ENCODE measurements around the gene CNPY1. TPM values are rescaled to one million over a fixed set of nuclear protein-coding genes. Genes with fewer than 3 reads are reported as not detected.

CNPY1 gene
- total RNA-seq, 1 experiment from 2014 or later, result not detected

DNA sequence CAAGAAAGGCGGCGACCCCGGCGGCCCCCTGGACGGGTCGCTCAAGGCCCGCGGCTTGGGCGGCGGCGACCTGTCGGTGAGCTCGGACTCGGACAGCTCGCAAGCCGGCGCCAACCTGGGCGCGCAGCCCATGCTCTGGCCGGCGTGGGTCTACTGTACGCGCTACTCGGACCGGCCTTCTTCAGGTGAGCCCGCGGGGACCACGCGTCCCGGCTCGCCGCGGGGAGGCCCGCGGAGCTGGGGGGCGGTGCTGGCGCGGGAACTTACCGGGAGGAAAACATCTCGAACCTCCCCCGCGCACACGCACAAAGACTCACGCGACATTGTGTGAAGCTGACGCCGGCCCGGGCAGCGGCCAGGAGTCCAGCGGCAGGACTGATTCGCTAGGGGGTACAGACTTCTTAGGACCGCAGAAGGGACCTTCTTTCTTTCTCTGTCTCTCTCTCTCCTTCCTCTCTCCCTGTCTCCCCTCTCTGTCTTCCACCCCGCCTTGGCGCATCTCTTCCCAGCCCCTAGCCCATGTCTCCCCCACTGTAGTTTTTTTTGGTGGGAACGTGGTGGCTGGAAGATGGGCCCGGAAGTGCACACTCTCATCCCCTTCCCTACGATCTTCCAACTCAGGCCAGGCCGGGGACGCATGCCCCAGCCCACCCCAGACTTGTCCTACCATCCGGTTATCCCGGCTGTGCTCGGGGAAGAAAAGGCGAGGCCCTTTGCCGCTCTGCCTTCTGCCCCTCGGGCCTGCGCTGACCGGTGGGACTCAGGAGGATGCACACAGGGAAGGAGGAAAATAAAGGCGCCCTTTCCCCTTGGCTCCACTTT, 87.3 kb downstream of the CNPY1 start:
- Histone ChIP-seq H3K4me1 (ENCODE audit: control insufficient read depth, insufficient read depth, low read length) (no peaks in the 10 kb centered on the region), H3K36me3 (ENCODE audit: control insufficient read depth, insufficient read depth, low read length) (no peaks in the 10 kb centered on the region), H3K27ac (ENCODE audit: low read length) (no peak overlapping the region), H3K4me3 (ENCODE audit: low read depth in 2 of 2, low read length in 2 of 2) (peak overlapping the region; percentile 42 to 49), H3K9me3 (ENCODE audit: control insufficient read depth, insufficient read depth, low read depth, low read length) (no peaks in the 10 kb centered on the region), H3K27me3 (ENCODE audit: control insufficient read depth, insufficient read depth, low read length) (peaks cover 6% of the 10 kb centered on the region)
- DNase-seq (ENCODE audit: low read depth, low spot score) (no peak), ATAC-seq (peak; percentile 3; the same call in 1 of the 2 replicates)
- POLR2A ChIA-PET, result no interaction called here
- no TSS peak for BruUV-seq (replicated peaks)
- intact Hi-C loops (cut with micrococcal nuclease; ENCODE audit: unreplicated experiment), result no loop called here
- in situ Hi-C loops (cut with HindIII; ENCODE audit: low pct_unique_long_range_greater_than_20kb, low sequenced_read_pairs), result no loop called here
- TF ChIP-seq TCF7L2 (IDR thresholded peaks at IDR 0.05; ENCODE audit: low read depth, low read length) (no peak), POLR2AphosphoS5 (IDR thresholded peaks at IDR 0.05; ENCODE audit: low read depth, low read length) (no peak), CTCF (IDR thresholded peaks at IDR 0.05) (no peak), SIN3A (IDR thresholded peaks at IDR 0.05; ENCODE audit: borderline replicate concordance, insufficient read depth, low read depth, low read length) (no peak), REST (IDR thresholded peaks at IDR 0.05; ENCODE audit: insufficient read depth in 1 of 2, low read depth in 2 of 2, low read length in 1 of 2) (no peak)
- CTCF ChIA-PET, result no interaction called here

- Histone ChIP-seq H3K4me1 (ENCODE audit: control insufficient read depth, insufficient read depth, low read length) (no peaks in the 10 kb centered on the region), H3K27me3 (ENCODE audit: control insufficient read depth, insufficient read depth, low read length) (peaks cover 6% of the 10 kb centered on the region), H3K36me3 (ENCODE audit: control insufficient read depth, insufficient read depth, low read length) (no peaks in the 10 kb centered on the region), H3K27ac (ENCODE audit: low read length) (peak within 1 kb of the TSS; percentile 52; the same call in 1 of the 2 replicates), H3K4me3 (ENCODE audit: low read depth in 2 of 2, low read length in 2 of 2) (peak within 1 kb of the TSS; percentile 56 to 72), H3K9me3 (ENCODE audit: control insufficient read depth, insufficient read depth, low read depth, low read length) (no peaks in the 10 kb centered on the region)
- intact Hi-C loops (cut with micrococcal nuclease; ENCODE audit: unreplicated experiment) (no loop called here), in situ Hi-C loops (cut with HindIII; ENCODE audit: low pct_unique_long_range_greater_than_20kb, low sequenced_read_pairs) (no loop called here)
- no peak for TF ChIP-seq CTCF (IDR thresholded peaks at IDR 0.05)
- BruUV-seq (replicated peaks), result no TSS peak
- ATAC-seq (peak; percentile 26), DNase-seq (ENCODE audit: low read depth, low spot score) (no peak)
- ChIA-PET POLR2A (no interaction called here), CTCF (no interaction called here)
These were observed 88.1 kb downstream of the CNPY1 start, which contains the start of gene EN2 for GRCh38 chr7:155458111-155458877. EN2 (plus strand) TSS chr7:155458129; CDS start chr7:155458378, 249 bp downstream.

All from Panc1 (cell line).